MV-4-11 (cell line): ENCODE data around the gene FGF2.
"Not testable (repeated sequence)": the region's sequence is repeated elsewhere in the genome, so short reads cannot be mapped to it uniquely, and the experiment has no call there.

Experiments used
- DNase-seq: peaks from one replicate; lab custom pipeline; 2025; lab: John Stamatoyannopoulos, UW

Gene FGF2

GRCh38 chr4:122847931-122848330 lies 21.3 kb downstream of the FGF2 start:
- no peak for DNase-seq

GRCh38 chr4:122849789-122850188 lies 23.2 kb downstream of the FGF2 start:
- not testable (repeated sequence) for DNase-seq

GRCh38 chr4:122851568-122851967 lies 24.9 kb downstream of the FGF2 start:
- no peak for DNase-seq

GRCh38 chr4:122854447-122855352 lies 28.1 kb downstream of the FGF2 start:
- no peak for DNase-seq

- peak; percentile 13 for DNase-seq
These were observed 28.8 kb downstream of the FGF2 start for GRCh38 chr4:122855353-122855890.

GRCh38 chr4:122857160-122857559 lies 30.5 kb downstream of the FGF2 start:
- DNase-seq, result no peak

- no peak for DNase-seq
These were observed 32.1 kb downstream of the FGF2 start for GRCh38 chr4:122858705-122859104.

- DNase-seq, result no peak
These were observed 34.7 kb downstream of the FGF2 start for GRCh38 chr4:122861172-122861943.

- no peak for DNase-seq
These were observed 37.0 kb downstream of the FGF2 start for GRCh38 chr4:122863639-122864038.

GRCh38 chr4:122865425-122865824 lies 38.8 kb downstream of the FGF2 start:
- DNase-seq, result no peak

GRCh38 chr4:122868235-122868634 lies 41.6 kb downstream of the FGF2 start:
- DNase-seq, result not testable (repeated sequence)

- no peak for DNase-seq
These were observed 46.5 kb downstream of the FGF2 start for GRCh38 chr4:122873146-122873545.

GRCh38 chr4:122873821-122874593 lies 47.4 kb downstream of the FGF2 start:
- DNase-seq, result peak; percentile 21

GRCh38 chr4:122875949-122876348 lies 49.3 kb downstream of the FGF2 start:
- DNase-seq, result no peak

- DNase-seq, result no peak
These were observed 49.8 kb downstream of the FGF2 start for GRCh38 chr4:122876456-122876855.

- DNase-seq, result no peak
These were observed 52.4 kb downstream of the FGF2 start for GRCh38 chr4:122879001-122879400.

GRCh38 chr4:122882857-122883735 lies 56.5 kb downstream of the FGF2 start:
- no peak for DNase-seq

GRCh38 chr4:122884499-122884898 lies 57.9 kb downstream of the FGF2 start:
- DNase-seq, result no peak

- DNase-seq, result no peak
These were observed 63.1 kb downstream of the FGF2 start for GRCh38 chr4:122889726-122890125.

- no peak for DNase-seq
These were observed 63.6 kb downstream of the FGF2 start for GRCh38 chr4:122890147-122890795.
